ENCODE results near the gene FBN1.

Gene FBN1

DNA sequence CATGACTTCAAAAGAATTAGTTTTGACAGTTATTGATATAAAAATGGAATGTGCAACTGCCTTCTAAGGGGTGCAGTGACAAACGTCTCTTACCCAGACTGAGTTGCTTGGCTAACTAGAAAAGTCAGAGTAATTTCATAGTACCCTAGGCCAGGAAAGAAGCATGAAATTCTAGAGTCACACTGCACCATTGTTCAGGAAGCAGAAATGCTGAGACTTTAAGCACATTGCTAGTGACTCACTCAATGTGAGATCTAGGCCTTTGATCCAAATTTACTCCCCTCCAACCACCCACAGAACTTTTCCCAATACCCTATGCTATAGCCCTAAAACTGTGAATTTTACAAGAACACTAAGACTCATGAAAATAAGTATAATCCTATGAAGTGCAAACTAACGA, 203.5 kb downstream of the FBN1 start:
- no peak overlapping the region for H3K4me3 ChIP-seq (ENCODE audit: low read depth, low read length)
- TF ChIP-seq CTCF (IDR thresholded peaks at IDR 0.05; ENCODE audit: insufficient read depth, low read length, missing control alignments), result no peak
- POLR2A ChIA-PET, result no interaction called here
- no peak for DNase-seq (ENCODE audit: low read depth, low spot score)
- CTCF ChIA-PET, result no interaction called here

- no peak overlapping the region for H3K4me3 ChIP-seq (ENCODE audit: low read depth, low read length)
- TF ChIP-seq CTCF (IDR thresholded peaks at IDR 0.05; ENCODE audit: insufficient read depth, low read length, missing control alignments), result no peak
- CTCF ChIA-PET, result interaction anchor here (0.9 to 2.3 kb wide), 7 partner anchors 9 to 88 kb away, joined by 3 to 13 read pairs (median 5); no protein-coding TSS in a partner anchor
- peak; percentile 85 for DNase-seq (ENCODE audit: low read depth, low spot score)
- POLR2A ChIA-PET, result interaction anchor here (0.6 to 1.0 kb wide), 2 partner anchors 12 to 108 kb away, joined by 3 to 6 read pairs; no protein-coding TSS in a partner anchor
Observed at GRCh38 chr15:48440084-48440483, 205.4 kb downstream of the FBN1 start.

DNA sequence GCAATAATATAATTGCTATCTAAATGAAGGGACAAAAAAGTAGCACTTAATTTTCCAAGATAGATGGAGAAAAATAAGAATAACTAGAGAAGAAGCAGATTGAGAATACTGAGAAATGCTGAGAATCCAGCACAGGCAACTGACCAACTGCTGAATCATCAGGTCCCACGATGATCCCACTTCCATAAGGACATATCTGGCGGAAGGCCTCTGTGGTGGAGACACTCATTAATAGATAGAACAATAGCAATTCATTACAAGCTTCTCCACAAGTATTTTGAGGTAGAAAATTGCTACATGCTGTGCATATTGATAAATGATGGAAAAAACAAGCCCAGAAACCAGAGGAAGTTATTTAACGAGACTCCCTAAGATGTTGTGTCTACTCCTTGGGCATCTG, 208.3 kb downstream of the FBN1 start:
- H3K4me3 ChIP-seq (ENCODE audit: low read depth, low read length), result no peak overlapping the region
- POLR2A ChIA-PET, result interaction anchor here (0.6 to 2.6 kb wide), 2 partner anchors 10 to 106 kb away, joined by 3 to 7 read pairs; partner anchors contain the start of gene DUT
- TF ChIP-seq CTCF (IDR thresholded peaks at IDR 0.05; ENCODE audit: insufficient read depth, low read length, missing control alignments), result no peak
- DNase-seq (ENCODE audit: low read depth, low spot score), result no peak
- CTCF ChIA-PET, result interaction anchor here (2.2 kb wide), 1 partner anchor 79 kb away, joined by 10 read pairs; no protein-coding TSS in a partner anchor

GRCh38 chr15:48435321-48435720, 210.2 kb downstream of the FBN1 start:
- TF ChIP-seq CTCF (IDR thresholded peaks at IDR 0.05; ENCODE audit: insufficient read depth, low read length, missing control alignments), result no peak
- no peak overlapping the region for H3K4me3 ChIP-seq (ENCODE audit: low read depth, low read length)
- POLR2A ChIA-PET, result interaction anchor here (0.6 kb wide), 1 partner anchor 235 kb away, joined by 3 read pairs; no protein-coding TSS in a partner anchor
- no peak for DNase-seq (ENCODE audit: low read depth, low spot score)
- CTCF ChIA-PET, result interaction anchor here (1.3 kb wide), 1 partner anchor 77 kb away, joined by 7 read pairs; no protein-coding TSS in a partner anchor

DNA sequence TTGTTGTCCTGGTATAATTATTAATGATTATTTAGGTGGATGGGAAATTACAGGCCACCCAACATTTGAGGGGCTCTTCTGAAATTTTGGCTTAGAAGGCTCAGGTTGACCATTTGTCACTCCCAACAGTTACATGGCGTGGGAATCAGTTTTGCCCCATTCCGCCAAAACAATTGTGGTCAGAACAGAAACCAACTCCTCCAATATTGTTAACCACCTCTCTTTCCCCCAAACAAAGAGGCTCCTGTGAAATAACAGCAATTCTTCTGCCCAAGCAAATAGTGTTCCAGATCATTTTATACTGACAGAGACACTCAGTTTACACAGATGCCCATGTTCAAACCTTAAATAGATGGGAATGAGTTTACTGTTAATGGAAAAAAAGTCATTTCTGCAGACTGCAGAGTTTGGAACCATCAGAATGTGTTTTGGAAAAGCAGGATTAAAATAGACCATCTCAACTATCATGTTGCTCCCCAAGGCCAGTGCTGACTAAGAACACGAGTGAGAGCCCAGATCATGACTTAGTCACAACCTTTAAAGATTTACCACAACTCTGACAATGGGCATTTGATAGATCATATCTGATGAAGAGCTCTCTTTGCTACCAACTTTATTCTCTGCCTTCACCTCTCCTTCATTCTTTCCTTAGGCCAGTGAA, 212.2 kb downstream of the FBN1 start:
- H3K4me3 ChIP-seq (ENCODE audit: low read depth, low read length), result no peak overlapping the region
- no peak for TF ChIP-seq CTCF (IDR thresholded peaks at IDR 0.05; ENCODE audit: insufficient read depth, low read length, missing control alignments)
- CTCF ChIA-PET, result no interaction called here
- no peak for DNase-seq (ENCODE audit: low read depth, low spot score)
- POLR2A ChIA-PET, result no interaction called here

- ChIA-PET CTCF (interaction anchor here (1.0 kb wide), 2 partner anchors 21 to 80 kb away, joined by 3 read pairs; no protein-coding TSS in a partner anchor), POLR2A (no interaction called here)
- H3K4me3 ChIP-seq (ENCODE audit: low read depth, low read length), result no peak overlapping the region
- DNase-seq (ENCODE audit: low read depth, low spot score), result no peak
- TF ChIP-seq CTCF (IDR thresholded peaks at IDR 0.05; ENCODE audit: insufficient read depth, low read length, missing control alignments), result no peak
Observed at GRCh38 chr15:48432688-48433087, 212.8 kb downstream of the FBN1 start.

All from AG04449 (cell line).